ENCODE data around the gene YIPF2.

YIPF2 gene

GRCh38 chr19:10872546-10873107 is 55.8 kb downstream of the YIPF2 start:
- FAIRE-seq = no peak

Measured in colon (tissue), 2 donors.